ENCODE results near the gene FPR2. TPM values are rescaled to one million over a fixed set of nuclear protein-coding genes. Genes with fewer than 3 reads are reported as not detected.

The FPR2 gene
- polyA plus RNA-seq, 1 donor from 2014 or later: not detected

DNA sequence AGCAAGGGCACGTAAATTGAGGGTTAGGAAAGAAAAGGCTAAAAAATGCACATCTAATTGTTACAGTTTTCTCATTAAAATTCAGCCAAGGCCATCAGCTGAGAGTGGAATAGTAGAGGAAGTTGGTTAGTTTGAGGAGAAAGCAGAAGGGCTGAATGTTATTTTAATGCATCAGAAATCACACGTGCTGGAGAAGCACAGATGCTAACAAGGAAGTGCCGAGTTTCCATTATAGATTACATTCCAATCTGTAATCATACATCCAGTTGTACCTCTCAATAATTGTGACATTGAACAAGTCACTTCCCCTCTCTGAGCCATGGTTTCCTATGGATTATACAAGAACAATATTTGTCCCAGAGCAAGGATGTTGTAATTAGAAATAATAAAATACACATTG, 59.0 kb downstream of the FPR2 start:
- Histone ChIP-seq H3K9me3 (ENCODE audit: low read length) (no peaks in the 10 kb centered on the region), H2AFZ (ENCODE audit: low read depth, low read length) (no peak overlapping the region), H3K9me2 (ENCODE audit: insufficient read depth, low read length) (no peaks in the 10 kb centered on the region), H3K27me3 (ENCODE audit: insufficient read depth, low read depth, low read length) (no peaks in the 10 kb centered on the region), H3K36me3 (ENCODE audit: insufficient read depth, low read length) (no peaks in the 10 kb centered on the region), H3K4me3 (ENCODE audit: low read length) (no peak overlapping the region), H4K20me1 (ENCODE audit: insufficient read depth) (no peaks in the 10 kb centered on the region), H3F3A (ENCODE audit: insufficient read depth, low read length, poor library complexity, severe bottlenecking) (no peaks in the 10 kb centered on the region), H3K79me2 (replicated peaks; ENCODE audit: insufficient read depth, low read length) (no peaks in the 10 kb centered on the region), H3K27ac (ENCODE audit: low read length) (no peak overlapping the region), H3K9ac (ENCODE audit: low read length) (no peak overlapping the region), H3K4me2 (ENCODE audit: low read length) (no peak overlapping the region)
- TF ChIP-seq, protein P1, sequence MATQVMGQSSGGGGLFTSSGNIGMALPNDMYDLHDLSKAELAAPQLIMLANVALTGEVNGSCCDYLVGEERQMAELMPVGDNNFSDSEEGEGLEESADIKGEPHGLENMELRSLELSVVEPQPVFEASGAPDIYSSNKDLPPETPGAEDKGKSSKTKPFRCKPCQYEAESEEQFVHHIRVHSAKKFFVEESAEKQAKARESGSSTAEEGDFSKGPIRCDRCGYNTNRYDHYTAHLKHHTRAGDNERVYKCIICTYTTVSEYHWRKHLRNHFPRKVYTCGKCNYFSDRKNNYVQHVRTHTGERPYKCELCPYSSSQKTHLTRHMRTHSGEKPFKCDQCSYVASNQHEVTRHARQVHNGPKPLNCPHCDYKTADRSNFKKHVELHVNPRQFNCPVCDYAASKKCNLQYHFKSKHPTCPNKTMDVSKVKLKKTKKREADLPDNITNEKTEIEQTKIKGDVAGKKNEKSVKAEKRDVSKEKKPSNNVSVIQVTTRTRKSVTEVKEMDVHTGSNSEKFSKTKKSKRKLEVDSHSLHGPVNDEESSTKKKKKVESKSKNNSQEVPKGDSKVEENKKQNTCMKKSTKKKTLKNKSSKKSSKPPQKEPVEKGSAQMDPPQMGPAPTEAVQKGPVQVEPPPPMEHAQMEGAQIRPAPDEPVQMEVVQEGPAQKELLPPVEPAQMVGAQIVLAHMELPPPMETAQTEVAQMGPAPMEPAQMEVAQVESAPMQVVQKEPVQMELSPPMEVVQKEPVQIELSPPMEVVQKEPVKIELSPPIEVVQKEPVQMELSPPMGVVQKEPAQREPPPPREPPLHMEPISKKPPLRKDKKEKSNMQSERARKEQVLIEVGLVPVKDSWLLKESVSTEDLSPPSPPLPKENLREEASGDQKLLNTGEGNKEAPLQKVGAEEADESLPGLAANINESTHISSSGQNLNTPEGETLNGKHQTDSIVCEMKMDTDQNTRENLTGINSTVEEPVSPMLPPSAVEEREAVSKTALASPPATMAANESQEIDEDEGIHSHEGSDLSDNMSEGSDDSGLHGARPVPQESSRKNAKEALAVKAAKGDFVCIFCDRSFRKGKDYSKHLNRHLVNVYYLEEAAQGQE (IDR thresholded peaks at IDR 0.05; ENCODE audit: borderline replicate concordance): no peak
- TF ChIP-seq MXI1 (conservative IDR thresholded peaks at IDR 0.05; ENCODE audit: poor library complexity, severe bottlenecking) (no peak), SMC3 (conservative IDR thresholded peaks at IDR 0.05; ENCODE audit: poor library complexity) (no peak), EZH2 (IDR thresholded peaks at IDR 0.05; ENCODE audit: borderline replicate concordance, insufficient read depth, low read length, poor library complexity, severe bottlenecking) (no peak), POLR2AphosphoS5 (IDR thresholded peaks at IDR 0.05) (no peak), EP300 (conservative IDR thresholded peaks at IDR 0.05; ENCODE audit: poor library complexity, severe bottlenecking) (no peak), TAF1 (IDR thresholded peaks at IDR 0.05; ENCODE audit: low read depth) (no peak), RAD21 (conservative IDR thresholded peaks at IDR 0.05) (no peak)
- TF ChIP-seq, protein P2, sequence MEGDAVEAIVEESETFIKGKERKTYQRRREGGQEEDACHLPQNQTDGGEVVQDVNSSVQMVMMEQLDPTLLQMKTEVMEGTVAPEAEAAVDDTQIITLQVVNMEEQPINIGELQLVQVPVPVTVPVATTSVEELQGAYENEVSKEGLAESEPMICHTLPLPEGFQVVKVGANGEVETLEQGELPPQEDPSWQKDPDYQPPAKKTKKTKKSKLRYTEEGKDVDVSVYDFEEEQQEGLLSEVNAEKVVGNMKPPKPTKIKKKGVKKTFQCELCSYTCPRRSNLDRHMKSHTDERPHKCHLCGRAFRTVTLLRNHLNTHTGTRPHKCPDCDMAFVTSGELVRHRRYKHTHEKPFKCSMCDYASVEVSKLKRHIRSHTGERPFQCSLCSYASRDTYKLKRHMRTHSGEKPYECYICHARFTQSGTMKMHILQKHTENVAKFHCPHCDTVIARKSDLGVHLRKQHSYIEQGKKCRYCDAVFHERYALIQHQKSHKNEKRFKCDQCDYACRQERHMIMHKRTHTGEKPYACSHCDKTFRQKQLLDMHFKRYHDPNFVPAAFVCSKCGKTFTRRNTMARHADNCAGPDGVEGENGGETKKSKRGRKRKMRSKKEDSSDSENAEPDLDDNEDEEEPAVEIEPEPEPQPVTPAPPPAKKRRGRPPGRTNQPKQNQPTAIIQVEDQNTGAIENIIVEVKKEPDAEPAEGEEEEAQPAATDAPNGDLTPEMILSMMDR (IDR thresholded peaks at IDR 0.05; ENCODE audit: poor library complexity, severe bottlenecking): no peak

Other genes starting within 250 kb of the FPR2 start
- gene SIGLEC6, start 229.5 kb upstream of the FPR2 start, polyA plus RNA-seq: not detected in 2 replicates
- 10.9 and 20.6 TPM in 2 replicates for gene ZNF175, start 189.9 kb upstream of the FPR2 start, polyA plus RNA-seq
- not detected in 2 replicates for gene SIGLEC5, start 130.8 kb upstream of the FPR2 start, polyA plus RNA-seq
- not detected in 2 replicates for gene SIGLEC14, start 114.4 kb upstream of the FPR2 start, polyA plus RNA-seq
- gene SPACA6, start 67.8 kb upstream of the FPR2 start, polyA plus RNA-seq: 5.2 and 11.6 TPM in 2 replicates
- gene HAS1, start 37.2 kb upstream of the FPR2 start, polyA plus RNA-seq: 0.30 TPM in 1 of 2 replicates, not detected in the other
- gene FPR1, start 9.3 kb upstream of the FPR2 start, polyA plus RNA-seq: not detected in 2 replicates
- not detected in 2 replicates for gene FPR3, start 34.0 kb downstream of the FPR2 start, polyA plus RNA-seq
- gene ZNF577, start 126.8 kb downstream of the FPR2 start, polyA plus RNA-seq: 44.0 and 54.1 TPM in 2 replicates
- gene ZNF649, start 143.8 kb downstream of the FPR2 start, polyA plus RNA-seq: 19.8 and 23.8 TPM in 2 replicates
- 9.0 and 10.9 TPM in 2 replicates for gene ZNF613, start 166.3 kb downstream of the FPR2 start, polyA plus RNA-seq
- gene ZNF350, start 225.7 kb downstream of the FPR2 start, polyA plus RNA-seq: 7.9 and 14.8 TPM in 2 replicates
- gene ZNF615, start 247.0 kb downstream of the FPR2 start, polyA plus RNA-seq: 13.6 and 16.3 TPM in 2 replicates